ENCODE measurements around the gene BCL11B. TPM values are rescaled to one million over a fixed set of nuclear protein-coding genes. Genes with fewer than 3 reads are reported as not detected.
"Not testable (repeated sequence)": the region's sequence is repeated elsewhere in the genome, so short reads cannot be mapped to it uniquely, and the experiment has no call there.

Gene BCL11B
- total RNA-seq, 1 experiment from 2014 or later, result 0.05 TPM

DNA sequence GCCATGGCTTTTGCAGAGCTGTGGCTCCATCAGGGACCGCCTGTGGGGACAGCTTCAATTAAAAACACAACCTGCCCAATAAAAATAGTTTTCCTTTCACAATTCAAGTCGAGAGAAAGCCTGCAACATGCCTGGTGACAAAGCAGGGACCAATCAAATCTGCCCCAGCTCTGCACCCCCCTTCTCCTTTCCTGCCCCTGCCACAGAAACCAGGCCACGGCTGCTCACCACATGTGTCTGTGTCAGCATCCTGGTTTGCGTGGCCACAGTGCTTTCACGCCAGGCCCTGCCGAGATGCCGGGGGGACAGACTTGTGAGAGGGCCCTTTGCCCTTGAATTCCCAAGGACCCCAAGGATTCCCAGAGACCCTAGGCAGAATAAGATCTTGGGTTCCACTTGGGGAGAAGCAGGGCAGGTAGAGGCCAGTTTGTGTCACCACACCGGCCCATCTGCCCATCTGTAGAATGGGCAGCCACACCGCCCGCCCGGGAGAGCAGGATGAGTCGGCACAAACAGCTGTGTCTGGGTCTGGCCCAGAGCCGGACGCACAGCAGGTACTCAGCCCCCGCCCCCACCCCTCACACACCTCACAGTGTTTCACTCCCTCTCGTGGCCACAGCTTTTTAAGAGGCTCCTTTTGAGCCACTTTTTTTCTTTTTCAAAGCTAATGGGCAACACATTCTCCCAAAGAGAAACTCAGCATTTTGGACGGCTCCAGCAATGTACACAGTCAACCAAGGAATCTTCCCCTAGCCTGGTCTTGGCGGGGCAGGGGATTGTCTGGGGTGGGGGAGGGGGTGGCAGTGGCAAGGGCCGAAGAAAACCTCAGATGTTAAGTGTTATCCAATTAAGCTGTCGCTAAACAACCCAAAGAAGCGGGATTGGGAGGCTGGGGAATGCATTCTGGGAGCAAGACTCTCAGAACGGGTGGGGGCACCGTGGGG is 41.5 kb downstream of the BCL11B start:
- DNase-seq, result no peak
- no peak overlapping the region for H3K4me3 Mint-ChIP-seq (ENCODE audit: unreplicated experiment)
- no peaks in the 10 kb centered on the region for H3K36me3 Mint-ChIP-seq (ENCODE audit: insufficient read depth, unreplicated experiment)
- no TSS peak for BruUV-seq (replicated peaks)
- H3K9me3 Mint-ChIP-seq (ENCODE audit: unreplicated experiment), result no peaks in the 10 kb centered on the region
- H3K27me3 ChIP-seq (replicated peaks; ENCODE audit: control insufficient read depth, insufficient read depth, low read length), result no peaks in the 10 kb centered on the region
- H3K27me3 Mint-ChIP-seq (ENCODE audit: insufficient read depth, unreplicated experiment), result no peaks in the 10 kb centered on the region
- intact Hi-C loops (cut with micrococcal nuclease; ENCODE audit: unreplicated experiment), result no loop called here
- no peaks in the 10 kb centered on the region for H3K4me1 Mint-ChIP-seq (ENCODE audit: low read depth, unreplicated experiment)
- H3K27ac Mint-ChIP-seq (ENCODE audit: unreplicated experiment), result no peak overlapping the region
- CTCF ChIA-PET, result no interaction called here
- no peak overlapping the region for H3K4me3 ChIP-seq (ENCODE audit: low read depth, low read length)
- TF ChIP-seq, protein P1, sequence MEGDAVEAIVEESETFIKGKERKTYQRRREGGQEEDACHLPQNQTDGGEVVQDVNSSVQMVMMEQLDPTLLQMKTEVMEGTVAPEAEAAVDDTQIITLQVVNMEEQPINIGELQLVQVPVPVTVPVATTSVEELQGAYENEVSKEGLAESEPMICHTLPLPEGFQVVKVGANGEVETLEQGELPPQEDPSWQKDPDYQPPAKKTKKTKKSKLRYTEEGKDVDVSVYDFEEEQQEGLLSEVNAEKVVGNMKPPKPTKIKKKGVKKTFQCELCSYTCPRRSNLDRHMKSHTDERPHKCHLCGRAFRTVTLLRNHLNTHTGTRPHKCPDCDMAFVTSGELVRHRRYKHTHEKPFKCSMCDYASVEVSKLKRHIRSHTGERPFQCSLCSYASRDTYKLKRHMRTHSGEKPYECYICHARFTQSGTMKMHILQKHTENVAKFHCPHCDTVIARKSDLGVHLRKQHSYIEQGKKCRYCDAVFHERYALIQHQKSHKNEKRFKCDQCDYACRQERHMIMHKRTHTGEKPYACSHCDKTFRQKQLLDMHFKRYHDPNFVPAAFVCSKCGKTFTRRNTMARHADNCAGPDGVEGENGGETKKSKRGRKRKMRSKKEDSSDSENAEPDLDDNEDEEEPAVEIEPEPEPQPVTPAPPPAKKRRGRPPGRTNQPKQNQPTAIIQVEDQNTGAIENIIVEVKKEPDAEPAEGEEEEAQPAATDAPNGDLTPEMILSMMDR (IDR thresholded peaks at IDR 0.05; ENCODE audit: insufficient read depth in 1 of 2, low read depth in 1 of 2, low read length in 1 of 2, severe bottlenecking in 1 of 2, unreplicated experiment in 1 of 2), result no peak
- H3K4me1 ChIP-seq, result no peaks in the 10 kb centered on the region
- no peaks in the 10 kb centered on the region for H3K9me3 ChIP-seq
- no peaks in the 10 kb centered on the region for H3K36me3 ChIP-seq (ENCODE audit: control insufficient read depth, insufficient read depth, low read length)
- POLR2A ChIA-PET, result no interaction called here

DNA sequence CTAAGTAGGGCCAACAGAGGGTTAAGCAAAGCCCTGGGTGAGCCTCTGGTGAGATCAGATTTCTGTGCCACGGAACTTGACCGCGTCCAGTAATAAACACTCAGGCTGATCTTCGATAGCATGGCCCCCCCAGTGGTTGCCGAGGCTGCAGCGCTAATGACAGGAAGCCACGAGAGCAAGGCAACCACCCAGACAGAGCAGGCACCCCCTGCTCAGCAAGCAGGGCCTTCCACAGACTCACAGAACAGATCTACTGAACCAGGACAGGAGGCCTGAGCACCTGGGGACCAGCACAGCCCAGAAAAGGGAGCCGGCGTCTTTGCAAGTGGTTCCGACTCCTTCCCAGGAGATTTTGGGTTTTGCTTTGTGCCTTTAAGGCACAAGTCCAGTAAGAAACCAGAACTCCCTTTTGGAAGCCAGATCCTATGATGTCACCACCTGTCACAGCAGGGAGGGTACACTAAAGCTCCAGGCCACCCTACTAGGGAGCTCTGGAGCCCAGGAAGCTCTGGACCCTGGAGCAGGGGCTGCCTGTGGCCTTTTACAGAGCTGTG is 42.3 kb downstream of the BCL11B start:
- H3K4me1 Mint-ChIP-seq (ENCODE audit: low read depth, unreplicated experiment), result no peaks in the 10 kb centered on the region
- H3K27ac Mint-ChIP-seq (ENCODE audit: unreplicated experiment), result no peak overlapping the region

DNA sequence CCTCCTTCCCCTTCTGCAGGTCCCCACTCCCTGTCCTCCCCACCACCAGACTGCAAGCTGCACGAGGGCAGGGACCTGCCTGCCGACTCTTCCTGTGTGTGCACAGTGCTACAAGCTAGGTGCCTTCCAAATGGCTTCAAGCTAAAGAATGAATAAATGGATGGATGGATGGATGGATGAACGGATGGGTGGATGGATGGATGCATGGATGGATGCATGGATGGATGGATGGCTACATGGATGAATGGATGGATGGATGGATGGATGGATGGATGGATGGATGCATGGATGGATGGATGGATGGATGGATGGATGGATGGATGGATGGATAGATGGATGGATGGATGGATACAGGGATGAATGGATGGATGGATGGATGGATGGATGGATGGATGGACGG is 43.2 kb downstream of the BCL11B start:
- H3K27me3 Mint-ChIP-seq (ENCODE audit: insufficient read depth, unreplicated experiment); H3K36me3 ChIP-seq (ENCODE audit: control insufficient read depth, insufficient read depth, low read length); H3K4me1 Mint-ChIP-seq (ENCODE audit: low read depth, unreplicated experiment); BruUV-seq (replicated peaks); H3K4me3 Mint-ChIP-seq (ENCODE audit: unreplicated experiment); H3K4me3 ChIP-seq (ENCODE audit: low read depth, low read length); POLR2A ChIA-PET; intact Hi-C loops (cut with micrococcal nuclease; ENCODE audit: unreplicated experiment); H3K36me3 Mint-ChIP-seq (ENCODE audit: insufficient read depth, unreplicated experiment); H3K27me3 ChIP-seq (replicated peaks; ENCODE audit: control insufficient read depth, insufficient read depth, low read length); H3K9me3 Mint-ChIP-seq (ENCODE audit: unreplicated experiment); DNase-seq; H3K4me1 ChIP-seq; H3K9me3 ChIP-seq; H3K27ac Mint-ChIP-seq (ENCODE audit: unreplicated experiment): not testable (repeated sequence)
- CTCF ChIA-PET, result interaction anchor here (0.6 kb wide), 1 partner anchor 38 kb away, joined by 7 read pairs; no protein-coding TSS in a partner anchor

More for the DNA sequence above, 42.3 kb downstream of the BCL11B start:
- intact Hi-C loops (cut with micrococcal nuclease; ENCODE audit: unreplicated experiment), result no loop called here
- H3K9me3 Mint-ChIP-seq (ENCODE audit: unreplicated experiment), result no peaks in the 10 kb centered on the region
- TF ChIP-seq, protein P1 (IDR thresholded peaks at IDR 0.05; ENCODE audit: insufficient read depth in 1 of 2, low read depth in 1 of 2, low read length in 1 of 2, severe bottlenecking in 1 of 2, unreplicated experiment in 1 of 2), result no peak
- DNase-seq, result no peak
- Histone ChIP-seq H3K27me3 (replicated peaks; ENCODE audit: control insufficient read depth, insufficient read depth, low read length) (no peaks in the 10 kb centered on the region), H3K4me1 (no peaks in the 10 kb centered on the region), H3K9me3 (no peaks in the 10 kb centered on the region), H3K4me3 (ENCODE audit: low read depth, low read length) (no peak overlapping the region), H3K36me3 (ENCODE audit: control insufficient read depth, insufficient read depth, low read length) (no peaks in the 10 kb centered on the region)
- H3K27me3 Mint-ChIP-seq (ENCODE audit: insufficient read depth, unreplicated experiment), result no peaks in the 10 kb centered on the region
- BruUV-seq (replicated peaks), result no TSS peak
- ChIA-PET POLR2A (no interaction called here), CTCF (no interaction called here)
- H3K4me3 Mint-ChIP-seq (ENCODE audit: unreplicated experiment), result no peak overlapping the region
- H3K36me3 Mint-ChIP-seq (ENCODE audit: insufficient read depth, unreplicated experiment), result no peaks in the 10 kb centered on the region
